Fibroblast of pulmonary artery (primary cell): ENCODE measurements around the gene MICA.
"Not testable (repeated sequence)": the region's sequence is repeated elsewhere in the genome, so short reads cannot be mapped to it uniquely, and the experiment has no call there.

Experiments
- DNase-seq: peaks from one replicate; pipeline ENCODE4 v3.0.0-alpha.2; 2010; ENCODE audit warnings: low read depth
- H3K4me3 ChIP-seq: replicated peaks from 2 replicates; pipeline ENCODE4 v1.5.1; 2011; ENCODE audit warnings: low read depth, mild to moderate bottlenecking, control low read depth, low read length, moderate library complexity
- TF ChIP-seq, protein P1 (sequence below): IDR thresholded peaks from 2 replicates; pipeline ENCODE4 v1.5.1; 2011; ENCODE audit warnings: mild to moderate bottlenecking, control low read depth, low read length, inconsistent platforms; ENCODE audit errors: missing control alignments

Gene MICA

DNA sequence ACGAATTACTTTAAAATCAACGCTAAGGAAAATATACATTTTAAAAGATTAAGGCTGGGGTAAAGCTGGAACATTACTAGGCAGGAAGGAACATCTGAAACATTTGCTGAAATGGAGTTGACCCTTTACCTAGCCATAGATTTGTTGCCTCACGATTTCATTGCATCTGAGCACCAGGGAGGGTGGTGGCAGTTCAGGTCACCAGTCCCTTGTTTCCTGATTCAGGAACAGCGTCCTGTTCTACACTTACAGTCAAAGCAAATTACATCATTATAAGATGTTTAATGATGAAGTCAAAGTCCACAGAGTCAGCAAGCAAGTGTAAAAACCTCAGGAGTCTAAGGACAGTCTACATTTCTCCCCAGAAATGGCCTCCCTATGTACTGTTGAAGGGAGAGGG, 9.0 kb upstream of the MICA start:
- H3K4me3 ChIP-seq = no peak overlapping the region
- no peak for DNase-seq
- TF ChIP-seq, protein P1, sequence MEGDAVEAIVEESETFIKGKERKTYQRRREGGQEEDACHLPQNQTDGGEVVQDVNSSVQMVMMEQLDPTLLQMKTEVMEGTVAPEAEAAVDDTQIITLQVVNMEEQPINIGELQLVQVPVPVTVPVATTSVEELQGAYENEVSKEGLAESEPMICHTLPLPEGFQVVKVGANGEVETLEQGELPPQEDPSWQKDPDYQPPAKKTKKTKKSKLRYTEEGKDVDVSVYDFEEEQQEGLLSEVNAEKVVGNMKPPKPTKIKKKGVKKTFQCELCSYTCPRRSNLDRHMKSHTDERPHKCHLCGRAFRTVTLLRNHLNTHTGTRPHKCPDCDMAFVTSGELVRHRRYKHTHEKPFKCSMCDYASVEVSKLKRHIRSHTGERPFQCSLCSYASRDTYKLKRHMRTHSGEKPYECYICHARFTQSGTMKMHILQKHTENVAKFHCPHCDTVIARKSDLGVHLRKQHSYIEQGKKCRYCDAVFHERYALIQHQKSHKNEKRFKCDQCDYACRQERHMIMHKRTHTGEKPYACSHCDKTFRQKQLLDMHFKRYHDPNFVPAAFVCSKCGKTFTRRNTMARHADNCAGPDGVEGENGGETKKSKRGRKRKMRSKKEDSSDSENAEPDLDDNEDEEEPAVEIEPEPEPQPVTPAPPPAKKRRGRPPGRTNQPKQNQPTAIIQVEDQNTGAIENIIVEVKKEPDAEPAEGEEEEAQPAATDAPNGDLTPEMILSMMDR = no peak

DNA sequence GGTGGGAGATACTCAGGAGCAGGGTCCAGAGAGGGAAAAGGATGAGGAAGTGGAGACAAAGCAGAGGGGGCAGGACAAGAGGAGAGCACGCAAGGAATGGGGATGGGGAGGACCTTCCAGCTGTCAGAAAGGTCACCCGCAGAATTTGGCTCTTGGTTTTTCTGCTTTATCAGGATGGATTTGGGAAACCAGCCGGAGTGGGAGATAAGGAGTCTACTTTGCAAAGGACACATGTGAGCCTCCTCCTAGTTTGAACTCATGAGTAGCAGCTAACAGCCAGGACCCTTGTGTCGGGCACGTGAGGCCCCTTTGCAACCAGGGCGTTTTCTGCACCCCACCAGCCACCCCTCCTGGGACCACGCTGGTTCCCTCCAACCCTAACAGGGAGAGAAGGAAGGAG, 7.6 kb upstream of the MICA start:
- TF ChIP-seq, protein P1 = no peak
- no peak for DNase-seq
- no peak overlapping the region for H3K4me3 ChIP-seq

DNA sequence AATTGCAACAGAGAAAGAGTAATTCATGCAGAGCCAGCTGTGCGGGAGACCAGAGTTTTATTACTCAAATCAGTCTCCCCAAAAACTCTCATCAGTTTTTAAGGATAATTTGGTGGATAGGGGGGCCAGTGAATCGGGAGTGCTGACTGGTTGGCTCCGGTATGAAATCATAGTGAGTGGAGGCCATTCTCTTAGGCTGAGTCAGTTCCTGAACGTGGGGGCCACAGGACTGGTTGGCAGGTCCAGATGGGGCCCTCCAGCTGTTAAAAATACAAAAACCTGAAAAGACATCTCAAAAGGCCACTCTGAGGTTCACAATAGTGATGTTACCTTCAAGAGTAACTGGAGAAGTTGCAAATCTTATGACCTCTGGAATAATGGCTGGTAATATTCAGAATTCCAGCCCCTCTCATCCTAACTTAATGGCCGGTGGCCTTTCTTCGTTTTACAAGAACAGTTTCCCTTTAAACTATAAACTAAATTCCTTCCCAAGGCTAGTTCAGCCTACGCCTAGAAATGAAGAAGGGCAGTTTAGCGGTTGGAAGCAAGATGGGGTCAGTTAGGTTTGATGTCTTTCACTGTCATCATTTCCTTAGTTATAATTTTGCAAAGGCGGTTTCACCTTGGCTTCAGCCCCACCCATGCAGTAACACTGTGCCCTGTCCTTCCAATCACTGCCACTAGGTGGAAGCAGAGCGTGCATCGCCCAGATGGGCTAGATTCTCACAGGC, 6.8 kb upstream of the MICA start:
- no peak overlapping the region for H3K4me3 ChIP-seq
- TF ChIP-seq, protein P1 = peak; percentile 87
- peak; percentile 84 for DNase-seq

DNA sequence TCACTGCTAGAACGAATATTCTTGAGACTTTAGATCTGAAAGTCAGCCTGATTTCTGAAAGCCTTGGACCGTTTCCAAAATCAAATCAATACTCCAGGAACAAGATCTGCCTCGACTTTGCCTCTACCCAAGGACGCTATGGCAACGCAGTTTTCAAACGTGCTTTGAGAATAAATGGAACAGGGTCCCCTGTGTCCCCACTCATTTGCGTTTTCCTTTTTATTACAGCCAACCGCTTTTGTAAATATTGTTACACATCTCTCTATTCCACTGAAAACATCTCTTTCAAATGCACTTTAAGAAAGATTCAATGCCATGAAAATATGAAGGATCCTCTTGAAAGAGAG, 6.3 kb upstream of the MICA start:
- H3K4me3 ChIP-seq, DNase-seq: not testable (repeated sequence)

DNA sequence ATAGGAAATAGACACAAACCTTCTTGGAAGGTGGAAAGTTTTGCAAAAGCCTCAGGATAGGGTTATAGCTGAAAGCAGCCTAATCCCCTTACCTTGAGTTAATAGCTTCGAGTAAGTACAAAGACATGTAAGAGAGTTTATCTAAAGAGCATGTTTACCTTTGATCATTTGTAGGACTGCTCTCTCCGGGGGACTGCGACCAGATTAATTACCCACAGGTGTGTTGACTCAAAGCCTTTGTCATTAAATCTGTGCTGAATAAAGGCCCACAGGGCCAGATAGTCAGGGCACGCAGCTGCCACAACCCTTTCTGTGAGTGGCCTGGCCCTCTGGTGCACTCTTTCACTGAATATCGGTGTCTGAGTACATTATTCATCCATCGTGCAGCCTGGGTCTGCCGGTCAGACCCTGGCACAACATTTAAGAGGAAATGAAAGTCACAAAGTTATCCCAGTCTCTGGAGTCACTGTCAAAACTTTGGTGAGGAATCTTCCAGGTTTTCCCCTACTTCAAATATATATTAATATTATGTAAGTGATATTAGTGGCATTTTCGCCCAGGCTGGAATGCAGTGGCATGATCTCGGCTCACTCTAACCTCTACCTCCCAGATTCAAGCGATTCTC, 5.4 kb upstream of the MICA start:
- H3K4me3 ChIP-seq = no peak overlapping the region
- TF ChIP-seq, protein P1 = no peak
- DNase-seq = no peak

DNA sequence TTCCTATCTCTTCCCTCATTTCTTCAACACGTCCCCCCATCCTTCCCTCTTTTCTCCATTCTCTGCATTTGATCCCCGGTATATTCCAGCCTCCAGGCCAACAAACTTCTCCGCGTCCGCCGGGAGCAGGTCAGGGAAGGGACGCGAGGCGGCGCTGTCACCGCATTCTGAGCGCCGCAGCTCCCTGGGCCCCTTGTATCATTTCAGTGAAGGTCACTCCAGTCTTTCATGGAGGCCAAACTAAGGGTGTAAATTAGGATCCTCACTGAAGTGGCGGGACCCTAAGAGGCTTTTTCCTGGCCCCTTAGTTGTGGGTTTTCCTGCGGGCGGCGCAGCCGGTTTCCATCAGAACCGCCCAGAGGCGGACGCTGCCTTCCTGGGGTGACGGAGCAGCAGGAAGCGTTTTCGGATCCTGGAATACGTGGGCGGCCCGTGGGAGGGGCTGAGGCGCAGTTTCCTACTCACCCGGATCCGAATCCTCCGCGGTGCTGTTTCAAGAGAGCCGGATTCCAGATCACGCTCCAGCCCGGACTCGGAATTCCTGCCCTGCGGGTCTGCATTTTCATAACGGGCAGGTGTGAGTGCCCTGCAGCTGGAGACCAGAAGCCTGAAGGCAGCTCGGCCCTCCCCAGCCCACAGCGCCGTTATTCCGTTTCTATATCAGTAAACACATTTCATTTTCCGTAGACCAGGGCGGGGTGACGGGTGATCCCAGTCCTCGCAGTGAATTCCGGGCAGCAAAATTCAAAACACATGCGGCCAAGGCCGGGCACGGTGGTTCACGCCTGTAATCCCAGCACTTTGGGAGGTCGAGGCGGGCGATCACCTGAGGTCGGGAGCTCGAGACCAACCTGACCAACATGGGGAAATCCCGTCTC, 3.6 kb upstream of the MICA start:
- TF ChIP-seq, protein P1 = peak; percentile 89
- H3K4me3 ChIP-seq = peak overlapping the region; percentile 70
- DNase-seq = peak; percentile 93
